T-helper 1 cell treated with Interleukin-12 subunit alpha and Interleukin-12 subunit beta and Interleukin-4 antibody, amounts not matched to agents 30 μg/mL and 1 μg/mL, for 36 hours (primary cell): ENCODE measurements around the gene DYNLT2.
"Not testable (repeated sequence)": the region's sequence is repeated elsewhere in the genome, so short reads cannot be mapped to it uniquely, and the experiment has no call there.

Experiments
- H3K27ac Mint-ChIP-seq: one replicate; pipeline ENCODE4 v1.8.0; 2021; ENCODE audit warnings: mild to moderate bottlenecking, mixed read lengths
- H3K27me3 Mint-ChIP-seq: one replicate; pipeline ENCODE4 v1.8.0; 2021; ENCODE audit warnings: low read depth, mixed read lengths
- H3K36me3 Mint-ChIP-seq: one replicate; pipeline ENCODE4 v1.8.0; 2021; ENCODE audit warnings: low read depth, mixed read lengths
- H3K4me1 Mint-ChIP-seq: one replicate; pipeline ENCODE4 v1.8.0; 2021; ENCODE audit warnings: low read depth, mixed read lengths
- H3K4me3 Mint-ChIP-seq: one replicate; pipeline ENCODE4 v1.8.0; 2021; ENCODE audit warnings: mild to moderate bottlenecking, moderate library complexity, mixed read lengths
- H3K9me3 Mint-ChIP-seq: one replicate; pipeline ENCODE4 v1.8.0; 2021; ENCODE audit warnings: mixed read lengths

The DYNLT2 gene

GRCh38 chr6:169776379-169776778 is 25.0 kb upstream of the DYNLT2 start:
- H3K27ac Mint-ChIP-seq: no peak overlapping the region
- no peaks in the 10 kb centered on the region for H3K27me3 Mint-ChIP-seq
- no peaks in the 10 kb centered on the region for H3K4me1 Mint-ChIP-seq
- no peaks in the 10 kb centered on the region for H3K9me3 Mint-ChIP-seq
- H3K36me3 Mint-ChIP-seq: peaks cover 21% of the 10 kb centered on the region
- H3K4me3 Mint-ChIP-seq: no peak overlapping the region

GRCh38 chr6:169775321-169775720 is 23.9 kb upstream of the DYNLT2 start:
- Mint-ChIP-seq H3K36me3 (peaks cover 18% of the 10 kb centered on the region), H3K27me3 (no peaks in the 10 kb centered on the region), H3K9me3 (no peaks in the 10 kb centered on the region), H3K27ac (no peak overlapping the region), H3K4me1 (no peaks in the 10 kb centered on the region), H3K4me3 (no peak overlapping the region)

GRCh38 chr6:169774347-169774746 is 23.0 kb upstream of the DYNLT2 start:
- Mint-ChIP-seq H3K27ac (no peak overlapping the region), H3K4me3 (no peak overlapping the region), H3K9me3 (no peaks in the 10 kb centered on the region), H3K4me1 (no peaks in the 10 kb centered on the region), H3K27me3 (no peaks in the 10 kb centered on the region), H3K36me3 (peaks cover 16% of the 10 kb centered on the region)

GRCh38 chr6:169766921-169767736 is 15.8 kb upstream of the DYNLT2 start:
- H3K4me1 Mint-ChIP-seq: no peaks in the 10 kb centered on the region
- no peak overlapping the region for H3K27ac Mint-ChIP-seq
- no peaks in the 10 kb centered on the region for H3K27me3 Mint-ChIP-seq
- H3K4me3 Mint-ChIP-seq: no peak overlapping the region
- no peaks in the 10 kb centered on the region for H3K9me3 Mint-ChIP-seq
- H3K36me3 Mint-ChIP-seq: peaks cover 16% of the 10 kb centered on the region

- Mint-ChIP-seq H3K4me3 (no peak overlapping the region), H3K27ac (no peak overlapping the region), H3K27me3 (no peaks in the 10 kb centered on the region), H3K36me3 (peaks cover 13% of the 10 kb centered on the region), H3K4me1 (no peaks in the 10 kb centered on the region), H3K9me3 (no peaks in the 10 kb centered on the region)
These were observed 14.9 kb upstream of the DYNLT2 start for GRCh38 chr6:169766232-169766631.

GRCh38 chr6:169765789-169766188 is 14.4 kb upstream of the DYNLT2 start:
- peaks cover 14% of the 10 kb centered on the region for H3K36me3 Mint-ChIP-seq
- not testable (repeated sequence) for H3K27ac Mint-ChIP-seq, H3K27me3 Mint-ChIP-seq, H3K9me3 Mint-ChIP-seq, H3K4me3 Mint-ChIP-seq, H3K4me1 Mint-ChIP-seq

- H3K4me1 Mint-ChIP-seq: no peaks in the 10 kb centered on the region
- no peak overlapping the region for H3K27ac Mint-ChIP-seq
- H3K36me3 Mint-ChIP-seq: peaks cover 26% of the 10 kb centered on the region
- H3K4me3 Mint-ChIP-seq: no peak overlapping the region
- no peaks in the 10 kb centered on the region for H3K27me3 Mint-ChIP-seq
- no peaks in the 10 kb centered on the region for H3K9me3 Mint-ChIP-seq
These were observed 12.5 kb upstream of the DYNLT2 start for GRCh38 chr6:169763881-169764280.

- Mint-ChIP-seq H3K36me3 (peaks cover 30% of the 10 kb centered on the region), H3K27ac (no peak overlapping the region), H3K4me3 (no peak overlapping the region)
These were observed 11.9 kb upstream of the DYNLT2 start for GRCh38 chr6:169763308-169763707.

GRCh38 chr6:169755162-169755561 is 3.8 kb upstream of the DYNLT2 start:
- peaks cover 28% of the 10 kb centered on the region for H3K36me3 Mint-ChIP-seq
- H3K4me1 Mint-ChIP-seq: peaks cover 25% of the 10 kb centered on the region
- H3K9me3 Mint-ChIP-seq: no peaks in the 10 kb centered on the region
- H3K4me3 Mint-ChIP-seq: no peak overlapping the region
- no peaks in the 10 kb centered on the region for H3K27me3 Mint-ChIP-seq
- no peak overlapping the region for H3K27ac Mint-ChIP-seq

More at GRCh38 chr6:169763308-169763707, 11.9 kb upstream of the DYNLT2 start:
- Mint-ChIP-seq H3K27me3 (no peaks in the 10 kb centered on the region), H3K9me3 (no peaks in the 10 kb centered on the region), H3K4me1 (no peaks in the 10 kb centered on the region)

- peaks cover 19% of the 10 kb centered on the region for H3K36me3 Mint-ChIP-seq
- no peaks in the 10 kb centered on the region for H3K9me3 Mint-ChIP-seq
- peaks cover 30% of the 10 kb centered on the region for H3K4me1 Mint-ChIP-seq
- peak overlapping the region; percentile 87 for H3K27ac Mint-ChIP-seq
- H3K4me3 Mint-ChIP-seq: peak overlapping the region; percentile 86
- peaks cover 3% of the 10 kb centered on the region for H3K27me3 Mint-ChIP-seq
These were observed 777 bp upstream of the DYNLT2 start for GRCh38 chr6:169752074-169752623.

GRCh38 chr6:169746556-169746955 is 4.8 kb downstream of the DYNLT2 start:
- H3K9me3 Mint-ChIP-seq: peaks cover 5% of the 10 kb centered on the region

GRCh38 chr6:169745405-169745804 is 6.0 kb downstream of the DYNLT2 start:
- no peak overlapping the region for H3K27ac Mint-ChIP-seq
- peaks cover 5% of the 10 kb centered on the region for H3K9me3 Mint-ChIP-seq
- H3K27me3 Mint-ChIP-seq: peaks cover 22% of the 10 kb centered on the region
- peaks cover 9% of the 10 kb centered on the region for H3K36me3 Mint-ChIP-seq
- H3K4me3 Mint-ChIP-seq: no peak overlapping the region
- peaks cover 8% of the 10 kb centered on the region for H3K4me1 Mint-ChIP-seq

More at GRCh38 chr6:169746556-169746955, 4.8 kb downstream of the DYNLT2 start:
- no peak overlapping the region for H3K27ac Mint-ChIP-seq
- H3K36me3 Mint-ChIP-seq: peaks cover 13% of the 10 kb centered on the region
- peaks cover 11% of the 10 kb centered on the region for H3K4me1 Mint-ChIP-seq
- H3K27me3 Mint-ChIP-seq: peaks cover 22% of the 10 kb centered on the region
- H3K4me3 Mint-ChIP-seq: no peak overlapping the region

- no peaks in the 10 kb centered on the region for H3K4me1 Mint-ChIP-seq
- H3K4me3 Mint-ChIP-seq: no peak overlapping the region
- H3K27me3 Mint-ChIP-seq: peaks cover 20% of the 10 kb centered on the region
- H3K9me3 Mint-ChIP-seq: peaks cover 5% of the 10 kb centered on the region
- no peak overlapping the region for H3K27ac Mint-ChIP-seq
- H3K36me3 Mint-ChIP-seq: no peaks in the 10 kb centered on the region
These were observed 10.0 kb downstream of the DYNLT2 start for GRCh38 chr6:169741344-169741743.

- H3K27ac Mint-ChIP-seq: no peak overlapping the region
- no peaks in the 10 kb centered on the region for H3K4me1 Mint-ChIP-seq
- H3K27me3 Mint-ChIP-seq: peaks cover 30% of the 10 kb centered on the region
- no peak overlapping the region for H3K4me3 Mint-ChIP-seq
- H3K9me3 Mint-ChIP-seq: no peaks in the 10 kb centered on the region
- no peaks in the 10 kb centered on the region for H3K36me3 Mint-ChIP-seq
These were observed 12.3 kb downstream of the DYNLT2 start for GRCh38 chr6:169738976-169739529.
